CD4-positive, alpha-beta T cell treated with Interleukin-6 for 4 hours (primary cell): ENCODE results near the gene VAV2.
"Not testable (repeated sequence)": the region's sequence is repeated elsewhere in the genome, so short reads cannot be mapped to it uniquely, and the experiment has no call there.

Experiments used
- DNase-seq: peaks from one replicate; pipeline ENCODE4 v3.0.0-alpha.2; 2020; ENCODE audit warnings: mixed read lengths

Gene VAV2

GRCh38 chr9:133913571-133914369, 78.4 kb downstream of the VAV2 start:
- DNase-seq: no peak

- DNase-seq: no peak
Measured at GRCh38 chr9:133910855-133911514, 81.1 kb downstream of the VAV2 start.

GRCh38 chr9:133906932-133907910, 84.9 kb downstream of the VAV2 start:
- DNase-seq: no peak

GRCh38 chr9:133906218-133906617, 85.9 kb downstream of the VAV2 start:
- DNase-seq: no peak

GRCh38 chr9:133905493-133905892, 86.6 kb downstream of the VAV2 start:
- no peak for DNase-seq

- DNase-seq: no peak
Measured at GRCh38 chr9:133904346-133905090, 87.6 kb downstream of the VAV2 start.

- DNase-seq: no peak
Measured at GRCh38 chr9:133901184-133901835, 90.8 kb downstream of the VAV2 start.

GRCh38 chr9:133897675-133898074, 94.4 kb downstream of the VAV2 start:
- DNase-seq: no peak

- DNase-seq: not testable (repeated sequence)
Measured at GRCh38 chr9:133896007-133896406, 96.1 kb downstream of the VAV2 start.

GRCh38 chr9:133895335-133895734, 96.8 kb downstream of the VAV2 start:
- DNase-seq: no peak

- no peak for DNase-seq
Measured at GRCh38 chr9:133894377-133895321, 97.5 kb downstream of the VAV2 start.

- no peak for DNase-seq
Measured at GRCh38 chr9:133893191-133893994, 98.7 kb downstream of the VAV2 start.

GRCh38 chr9:133892193-133892920, 99.8 kb downstream of the VAV2 start:
- DNase-seq: no peak

- no peak for DNase-seq
Measured at GRCh38 chr9:133891741-133892140, 100.4 kb downstream of the VAV2 start.

GRCh38 chr9:133890583-133890982, 101.5 kb downstream of the VAV2 start:
- no peak for DNase-seq

GRCh38 chr9:133889584-133890301, 102.4 kb downstream of the VAV2 start:
- DNase-seq: no peak

GRCh38 chr9:133888809-133889491, 103.2 kb downstream of the VAV2 start:
- DNase-seq: no peak
